ENCODE data around the gene PXT1.
"Not testable (repeated sequence)": the region's sequence is repeated elsewhere in the genome, so short reads cannot be mapped to it uniquely, and the experiment has no call there.

DNA sequence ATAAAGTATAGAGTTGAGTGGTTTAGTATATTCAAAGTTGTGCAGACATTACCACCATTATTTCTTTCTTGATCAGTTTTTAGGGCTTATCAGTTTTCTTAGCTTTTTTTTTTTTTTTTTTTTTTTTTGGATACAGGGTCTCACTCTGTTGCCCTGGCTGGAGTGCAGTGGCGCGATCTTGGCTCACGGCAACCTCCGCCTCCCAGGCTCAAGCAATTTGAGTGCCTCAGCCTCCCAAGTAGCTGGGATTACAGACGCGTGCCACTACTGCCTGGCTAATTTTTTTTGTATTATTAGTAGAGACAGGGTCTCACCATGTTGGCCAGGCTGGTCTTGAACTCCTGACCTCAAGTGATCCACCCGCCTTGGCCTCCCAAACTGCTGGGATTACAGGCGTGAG lies 10.2 kb upstream of the PXT1 start:
- TF ChIP-seq, protein P1, sequence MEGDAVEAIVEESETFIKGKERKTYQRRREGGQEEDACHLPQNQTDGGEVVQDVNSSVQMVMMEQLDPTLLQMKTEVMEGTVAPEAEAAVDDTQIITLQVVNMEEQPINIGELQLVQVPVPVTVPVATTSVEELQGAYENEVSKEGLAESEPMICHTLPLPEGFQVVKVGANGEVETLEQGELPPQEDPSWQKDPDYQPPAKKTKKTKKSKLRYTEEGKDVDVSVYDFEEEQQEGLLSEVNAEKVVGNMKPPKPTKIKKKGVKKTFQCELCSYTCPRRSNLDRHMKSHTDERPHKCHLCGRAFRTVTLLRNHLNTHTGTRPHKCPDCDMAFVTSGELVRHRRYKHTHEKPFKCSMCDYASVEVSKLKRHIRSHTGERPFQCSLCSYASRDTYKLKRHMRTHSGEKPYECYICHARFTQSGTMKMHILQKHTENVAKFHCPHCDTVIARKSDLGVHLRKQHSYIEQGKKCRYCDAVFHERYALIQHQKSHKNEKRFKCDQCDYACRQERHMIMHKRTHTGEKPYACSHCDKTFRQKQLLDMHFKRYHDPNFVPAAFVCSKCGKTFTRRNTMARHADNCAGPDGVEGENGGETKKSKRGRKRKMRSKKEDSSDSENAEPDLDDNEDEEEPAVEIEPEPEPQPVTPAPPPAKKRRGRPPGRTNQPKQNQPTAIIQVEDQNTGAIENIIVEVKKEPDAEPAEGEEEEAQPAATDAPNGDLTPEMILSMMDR (IDR thresholded peaks at IDR 0.05) = not testable (repeated sequence)
- TF ChIP-seq POLR2A (IDR thresholded peaks at IDR 0.05); POLR2AphosphoS5 (IDR thresholded peaks at IDR 0.05; ENCODE audit: insufficient read depth in 1 of 2, low read depth in 1 of 2): not testable (repeated sequence)

Measured in vagina (tissue), 2 donors.